ENCODE measurements around the gene MVB12A. TPM values are rescaled to one million over a fixed set of nuclear protein-coding genes. Genes with fewer than 3 reads are reported as not detected.
A peak's percentile ranks its signal among the peaks of the same experiment; 100 is the strongest.

The MVB12A gene
- total and polyA plus RNA-seq, 9 of the 15 experiments (the other 6 are each of a cell fraction or from before 2014, with no cell fraction given) = 1.2 to 46.2 (median 22.4) TPM

- peak; percentile 56; the same call in 1 of the 2 replicates for TF ChIP-seq MGA (IDR thresholded peaks at IDR 0.05)
- no peak for TF ChIP-seq HDAC6 (IDR thresholded peaks at IDR 0.05; ENCODE audit: low read depth, low read length)
- no peak for TF ChIP-seq BRD4 (IDR thresholded peaks at IDR 0.05)
- TF ChIP-seq FOXP1 (CRISPR knock-in tag; IDR thresholded peaks at IDR 0.05) = peak; percentile 88; the same call in 1 of the 2 replicates
- no peak for TF ChIP-seq ZNF639 (CRISPR knock-in tag; conservative IDR thresholded peaks at IDR 0.05 in 1 of 2, IDR thresholded peaks at IDR 0.05 in 1 of 2)
- TF ChIP-seq NCOA2 (IDR thresholded peaks at IDR 0.05; ENCODE audit: partially characterized antibody in 2 of 2) = no peak
- TF ChIP-seq ZNF431 (CRISPR knock-in tag; IDR thresholded peaks at IDR 0.05) = peak; percentile 56; the same call in 1 of the 2 replicates
Measured at GRCh38 chr19:17469092-17469480, 49.2 kb downstream of the MVB12A start (continued).
